ENCODE data around the gene KIF5B.

DNA sequence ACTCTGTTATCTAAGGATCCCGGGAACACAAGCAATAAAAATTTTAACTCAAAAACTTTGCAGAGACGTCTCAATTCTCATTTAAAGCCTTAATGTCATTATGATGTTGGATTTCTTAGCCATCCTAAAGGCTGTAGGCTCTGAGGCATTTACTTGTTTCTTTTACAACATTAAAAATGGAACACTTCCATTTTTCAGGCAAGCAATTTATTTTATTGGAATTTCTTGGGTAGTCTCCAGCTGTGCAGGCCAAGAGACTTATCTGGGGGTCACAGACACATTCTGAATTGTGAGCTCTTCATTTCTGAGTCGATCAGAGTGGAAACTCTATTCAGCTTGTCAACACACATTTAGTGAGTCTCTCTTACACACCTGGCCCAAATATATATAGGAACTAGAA, 48.0 kb upstream of the KIF5B start:
- TF ChIP-seq, protein P1, sequence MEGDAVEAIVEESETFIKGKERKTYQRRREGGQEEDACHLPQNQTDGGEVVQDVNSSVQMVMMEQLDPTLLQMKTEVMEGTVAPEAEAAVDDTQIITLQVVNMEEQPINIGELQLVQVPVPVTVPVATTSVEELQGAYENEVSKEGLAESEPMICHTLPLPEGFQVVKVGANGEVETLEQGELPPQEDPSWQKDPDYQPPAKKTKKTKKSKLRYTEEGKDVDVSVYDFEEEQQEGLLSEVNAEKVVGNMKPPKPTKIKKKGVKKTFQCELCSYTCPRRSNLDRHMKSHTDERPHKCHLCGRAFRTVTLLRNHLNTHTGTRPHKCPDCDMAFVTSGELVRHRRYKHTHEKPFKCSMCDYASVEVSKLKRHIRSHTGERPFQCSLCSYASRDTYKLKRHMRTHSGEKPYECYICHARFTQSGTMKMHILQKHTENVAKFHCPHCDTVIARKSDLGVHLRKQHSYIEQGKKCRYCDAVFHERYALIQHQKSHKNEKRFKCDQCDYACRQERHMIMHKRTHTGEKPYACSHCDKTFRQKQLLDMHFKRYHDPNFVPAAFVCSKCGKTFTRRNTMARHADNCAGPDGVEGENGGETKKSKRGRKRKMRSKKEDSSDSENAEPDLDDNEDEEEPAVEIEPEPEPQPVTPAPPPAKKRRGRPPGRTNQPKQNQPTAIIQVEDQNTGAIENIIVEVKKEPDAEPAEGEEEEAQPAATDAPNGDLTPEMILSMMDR (IDR thresholded peaks at IDR 0.05), result no peak
- no peak for TF ChIP-seq POLR2A (IDR thresholded peaks at IDR 0.05)

Measured in thyroid gland (tissue), 4 donors.